Measurements from ENCODE around the gene MDFI.
A peak's percentile ranks its signal among the peaks of the same experiment; 100 is the strongest.

Gene MDFI, protein sequence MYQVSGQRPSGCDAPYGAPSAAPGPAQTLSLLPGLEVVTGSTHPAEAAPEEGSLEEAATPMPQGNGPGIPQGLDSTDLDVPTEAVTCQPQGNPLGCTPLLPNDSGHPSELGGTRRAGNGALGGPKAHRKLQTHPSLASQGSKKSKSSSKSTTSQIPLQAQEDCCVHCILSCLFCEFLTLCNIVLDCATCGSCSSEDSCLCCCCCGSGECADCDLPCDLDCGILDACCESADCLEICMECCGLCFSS
- long read RNA-seq, donor 1, transcript MDFI-204 (6 exons, 1,183 nt), result minor isoform, 8 of 51 reads
- long read RNA-seq, donor 1, transcript MDFI-201 (5 exons, 1,629 nt), result major isoform, 17 of 51 reads
- long read RNA-seq, donor 1, partial matches to known transcripts, result 7 of 51 reads
- long read RNA-seq, donor 1, other reads (novel, unspliced or antisense), result 10 of 51 reads
- long read RNA-seq, donor 2, transcript MDFI-201 (5 exons, 1,629 nt), result major isoform, 9 of 25 reads
- long read RNA-seq, donor 2, partial matches to known transcripts, result 13 of 25 reads
- long read RNA-seq, donor 2, other reads (novel, unspliced or antisense), result 0 of 25 reads
- long read RNA-seq, donor 3, transcript MDFI-201 (5 exons, 1,629 nt), result major isoform, 6 of 10 reads
- long read RNA-seq, donor 3, partial matches to known transcripts, result 0 of 10 reads
- long read RNA-seq, donor 3, other reads (novel, unspliced or antisense), result 0 of 10 reads
- long read RNA-seq, donor 4, partial matches to known transcripts, result 5 of 12 reads
- long read RNA-seq, donor 4, other reads (novel, unspliced or antisense), result 0 of 12 reads
- long read RNA-seq, donor 5, transcript MDFI-201 (5 exons, 1,629 nt), result major isoform, 13 of 26 reads
- long read RNA-seq, donor 5, partial matches to known transcripts, result 0 of 26 reads
- long read RNA-seq, donor 5, other reads (novel, unspliced or antisense), result 6 of 26 reads
- long read RNA-seq, donor 6, transcript MDFI-204 (6 exons, 1,183 nt), result major isoform, 10 of 28 reads
- long read RNA-seq, donor 6, transcript MDFI-201 (5 exons, 1,629 nt), result minor isoform, 8 of 28 reads
- long read RNA-seq, donor 6, partial matches to known transcripts, result 7 of 28 reads
- long read RNA-seq, donor 6, other reads (novel, unspliced or antisense), result 0 of 28 reads
- long read RNA-seq, donor 7, transcript MDFI-209 (2 exons, 549 nt), result minor isoform, 5 of 67 reads
- long read RNA-seq, donor 7, transcript MDFI-201 (5 exons, 1,629 nt), result major isoform, 21 of 67 reads
- long read RNA-seq, donor 7, transcript MDFI-204 (6 exons, 1,183 nt), result minor isoform, 5 of 67 reads
- long read RNA-seq, donor 7, partial matches to known transcripts, result 26 of 67 reads
- long read RNA-seq, donor 7, other reads (novel, unspliced or antisense), result 5 of 67 reads
- long read RNA-seq, donor 8, transcript MDFI-204 (6 exons, 1,183 nt), result minor isoform, 6 of 24 reads
- long read RNA-seq, donor 8, transcript MDFI-201 (5 exons, 1,629 nt), result major isoform, 15 of 24 reads
- long read RNA-seq, donor 8, partial matches to known transcripts, result 0 of 24 reads
- long read RNA-seq, donor 8, other reads (novel, unspliced or antisense), result 0 of 24 reads

DNA sequence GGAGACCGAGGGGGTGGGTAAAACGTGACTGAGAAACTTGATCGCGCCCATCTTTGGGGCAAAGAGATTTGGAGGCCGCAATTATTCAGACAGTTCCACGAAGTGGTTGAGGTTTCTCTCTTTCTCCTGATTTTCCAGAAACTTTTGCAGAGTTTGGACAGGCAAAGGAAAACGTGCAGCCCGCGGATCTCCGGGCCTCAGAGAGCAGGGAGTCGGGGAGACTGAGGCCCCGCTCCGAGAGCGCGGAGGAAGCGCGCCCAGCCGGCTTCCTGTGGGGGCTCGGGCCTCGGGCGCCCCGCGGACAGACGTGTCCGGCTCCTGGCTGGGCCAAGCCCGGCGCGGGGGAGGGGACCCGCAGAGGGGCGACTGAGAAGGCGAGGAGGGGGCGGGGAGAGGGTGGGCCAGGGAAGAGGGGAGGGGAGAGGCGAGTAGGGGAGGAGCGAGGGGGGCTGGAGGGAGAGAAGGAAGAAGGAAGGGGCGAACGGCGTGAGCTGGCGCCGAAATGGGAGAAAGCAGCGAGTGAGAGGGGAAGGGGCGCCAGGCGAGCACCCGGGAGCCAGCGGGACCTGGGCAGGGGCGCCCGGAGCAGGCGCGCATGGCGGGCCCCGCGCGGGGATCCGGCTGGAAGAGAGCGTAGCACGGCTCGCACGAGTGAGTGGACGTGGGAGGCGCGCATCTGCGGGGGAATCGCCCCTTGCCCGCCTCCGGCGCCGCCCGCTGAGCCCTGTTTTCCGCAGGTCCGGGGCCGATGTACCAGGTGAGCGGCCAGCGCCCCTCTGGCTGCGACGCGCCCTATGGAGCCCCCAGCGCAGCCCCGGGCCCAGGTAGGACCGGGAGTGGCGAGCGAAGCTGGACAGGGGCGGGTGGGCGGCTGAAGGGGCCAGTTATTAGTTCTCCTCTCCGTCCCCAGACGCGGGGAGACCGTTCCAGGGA is at the start of gene MDFI:
Gene MDFI, plus strand, starts transcription at position 467 of the 933 bp plus-strand sequence. Its CDS starts 282 bp downstream, at position 749.
- DNase-seq, result peak; percentile 81

DNA sequence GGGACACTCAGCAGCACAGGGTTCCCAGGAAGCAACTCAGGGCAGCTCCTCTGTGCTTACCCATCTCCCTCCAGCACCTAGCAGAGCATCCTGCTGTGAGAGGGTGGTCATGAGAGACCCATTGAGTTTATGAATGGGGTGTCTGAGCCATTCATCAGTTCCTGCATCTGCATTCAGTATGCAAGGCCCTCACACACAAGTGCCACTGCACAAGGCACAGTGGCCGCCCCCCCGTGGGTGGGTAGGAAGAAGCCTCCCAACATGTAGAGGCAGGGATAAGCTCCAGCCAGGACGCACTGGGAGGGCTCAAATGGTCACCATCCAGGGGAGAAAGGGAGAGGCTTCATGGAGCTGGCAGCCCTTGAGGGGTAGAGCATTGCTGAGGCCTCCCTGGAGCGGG is 49.0 kb upstream of the MDFI start:
- DNase-seq, result no peak

DNA sequence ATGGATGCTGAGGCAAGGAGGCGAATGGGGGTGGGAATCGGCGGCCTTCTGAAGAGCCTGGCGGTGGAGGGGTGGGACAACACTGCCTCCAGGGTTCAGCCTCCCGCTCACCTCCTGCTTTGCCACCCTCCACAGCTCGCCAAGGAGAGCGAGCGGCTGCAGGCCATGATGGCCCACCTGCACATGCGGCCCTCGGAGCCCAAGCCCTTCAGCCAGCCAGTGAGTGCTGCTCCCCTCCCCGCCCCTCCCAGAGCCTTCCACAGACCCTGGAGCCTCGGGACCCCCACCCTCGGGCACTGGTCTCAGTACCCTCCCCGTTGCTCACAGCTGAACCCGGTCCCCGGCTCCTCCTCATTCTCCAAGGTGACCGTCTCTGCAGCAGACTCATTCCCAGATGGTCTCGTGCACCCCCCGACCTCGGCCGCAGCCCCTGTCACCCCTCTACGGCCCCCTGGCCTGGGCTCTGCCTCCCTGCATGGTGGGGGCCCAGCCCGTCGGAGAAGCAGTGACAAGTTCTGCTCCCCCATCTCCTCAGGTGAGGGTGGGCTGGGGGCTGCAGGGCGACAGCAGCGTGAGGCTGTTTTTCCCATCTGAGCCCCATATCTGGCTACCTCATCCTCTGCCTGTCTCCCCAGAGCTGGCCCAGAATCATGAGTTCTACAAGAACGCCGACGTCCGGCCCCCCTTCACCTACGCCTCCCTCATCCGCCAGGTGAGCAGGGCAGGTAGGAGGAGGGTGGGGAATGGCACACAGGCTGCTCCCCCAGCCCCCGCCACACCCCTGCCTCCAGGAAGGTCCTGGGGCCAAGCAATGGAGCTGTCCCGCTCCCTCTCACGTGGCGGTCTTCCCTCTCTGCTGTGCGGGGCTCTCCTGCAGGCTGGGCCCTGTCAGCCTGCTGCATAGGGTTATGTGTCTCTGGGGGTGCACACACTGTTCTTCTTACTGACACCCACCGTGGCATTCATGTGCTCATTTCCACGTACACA is 48.3 kb upstream of the MDFI start:
- no peak for DNase-seq

DNA sequence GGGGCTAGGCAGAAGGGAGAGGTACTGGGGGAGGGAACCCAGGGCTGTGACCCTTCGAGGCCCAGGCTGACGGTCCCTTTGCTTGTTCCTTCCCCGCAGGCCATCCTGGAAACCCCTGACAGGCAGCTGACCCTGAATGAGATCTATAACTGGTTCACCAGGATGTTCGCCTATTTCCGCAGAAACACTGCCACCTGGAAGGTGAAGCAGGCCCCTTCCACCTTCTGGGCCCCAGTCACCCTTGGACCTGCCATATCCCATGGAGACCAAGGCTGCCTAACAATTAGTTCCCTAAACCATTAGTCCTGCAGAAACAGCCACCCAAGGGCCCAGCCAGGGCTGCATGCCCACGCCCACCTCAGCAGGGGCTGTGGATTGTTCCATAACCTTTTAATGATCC is 47.1 kb upstream of the MDFI start:
- DNase-seq, result no peak

DNA sequence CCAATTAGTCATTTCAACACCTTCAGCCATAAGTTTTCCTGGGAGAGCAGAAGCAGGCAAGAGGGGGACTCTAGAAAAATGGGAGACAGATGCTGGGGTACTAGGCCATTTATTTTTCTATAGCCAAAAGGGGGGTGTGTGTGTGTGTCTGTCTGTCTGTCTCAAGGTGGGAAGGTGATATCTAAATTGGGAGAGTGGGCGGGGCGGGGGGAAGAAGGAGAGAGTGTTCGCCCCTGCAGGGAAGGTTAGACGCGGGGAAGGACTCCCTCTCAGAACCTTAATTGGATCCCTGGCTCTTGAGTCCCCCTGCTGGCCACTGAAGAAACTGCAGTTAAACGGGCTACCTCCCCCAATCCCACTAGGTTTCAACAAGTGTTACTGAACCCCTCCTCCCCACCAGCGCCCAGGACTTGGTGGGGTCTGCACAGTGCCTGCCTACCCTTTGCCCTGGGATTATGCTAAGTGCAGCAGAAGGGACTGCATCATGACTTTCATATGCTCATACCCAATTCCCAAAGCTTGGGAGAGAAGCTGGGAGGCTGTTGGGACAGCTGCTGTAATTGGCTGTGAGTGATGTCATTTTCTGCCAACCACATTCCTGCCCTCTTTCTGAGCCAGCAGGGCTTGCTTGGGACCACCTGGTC is 46.3 kb upstream of the MDFI start:
- peak; percentile 72 for DNase-seq

DNA sequence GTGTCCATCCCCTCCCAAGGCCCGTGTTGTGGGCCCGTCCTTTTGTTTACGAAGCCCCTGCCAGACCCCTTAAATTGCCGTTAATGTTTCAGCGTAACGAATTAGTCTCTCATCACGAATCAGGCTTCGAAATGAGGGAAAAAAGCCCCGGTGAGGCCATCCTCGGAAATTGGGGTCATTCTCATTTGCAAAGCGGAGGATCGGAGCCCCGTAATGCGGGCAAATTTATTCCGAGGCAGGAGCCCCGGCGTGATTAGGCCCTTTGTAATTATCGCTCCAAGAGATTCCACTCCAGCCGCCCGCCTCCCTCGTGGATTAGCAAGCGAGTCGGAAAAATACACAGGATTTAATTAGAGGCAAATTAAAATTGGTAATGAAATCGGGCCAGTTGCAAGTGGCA is 44.9 kb upstream of the MDFI start:
- DNase-seq, result no peak

DNA sequence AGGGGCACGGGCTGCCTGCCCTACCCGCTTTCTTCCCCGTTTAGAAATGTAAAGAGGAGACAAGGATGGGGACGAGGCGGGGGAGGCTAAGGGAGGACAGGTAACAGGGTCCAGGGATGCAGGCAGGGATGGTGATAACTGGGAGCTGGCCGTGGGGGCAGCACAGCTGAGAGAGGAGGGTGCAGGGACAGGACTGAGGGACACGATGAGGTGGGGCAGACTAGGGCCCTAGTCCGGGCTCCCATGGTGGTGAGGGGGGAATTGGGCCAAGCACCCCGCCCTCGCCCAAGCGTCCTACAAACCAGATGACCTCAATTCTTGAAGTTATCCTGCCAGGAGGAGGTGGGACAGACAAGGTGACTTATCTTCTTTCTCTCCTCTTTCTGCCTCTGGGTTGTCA is 44.4 kb upstream of the MDFI start:
- DNase-seq, result no peak

DNA sequence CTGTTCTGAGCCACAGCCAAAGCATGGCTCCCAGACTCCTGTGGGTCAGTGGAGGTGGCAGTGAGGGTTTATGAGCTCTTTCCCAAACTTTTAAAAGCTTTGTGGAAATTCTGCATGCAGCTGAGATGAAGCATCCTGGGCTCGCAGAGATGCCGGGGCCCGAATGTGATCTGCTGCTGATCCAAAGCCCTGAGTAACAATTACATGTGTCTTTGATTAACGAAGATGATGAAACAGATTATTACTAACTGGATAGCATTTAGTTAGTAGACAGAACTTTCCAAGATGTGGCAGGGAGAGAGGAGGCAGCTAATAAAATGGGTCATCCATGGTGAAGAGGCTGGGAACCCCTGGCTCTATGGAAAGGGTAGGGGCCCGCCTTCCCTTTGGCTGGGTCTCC is 43.9 kb upstream of the MDFI start:
- DNase-seq, result no peak

DNA sequence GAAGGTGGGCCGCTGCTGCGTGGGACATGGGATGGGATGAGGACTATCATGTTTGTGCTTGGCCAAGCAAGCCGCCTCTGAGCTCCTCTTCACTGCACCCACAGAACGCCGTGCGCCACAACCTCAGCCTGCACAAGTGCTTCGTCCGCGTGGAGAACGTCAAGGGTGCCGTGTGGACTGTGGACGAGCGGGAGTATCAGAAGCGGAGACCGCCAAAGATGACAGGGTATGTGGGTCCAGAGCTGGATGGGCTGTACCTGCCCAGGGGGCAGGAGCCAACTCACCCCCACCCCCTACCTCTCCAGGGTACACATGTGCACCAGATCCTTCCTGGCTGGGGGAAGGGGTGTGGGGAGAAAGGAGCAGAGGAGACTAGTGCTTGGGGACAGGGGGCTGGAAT is 43.5 kb upstream of the MDFI start:
- DNase-seq, result no peak

DNA sequence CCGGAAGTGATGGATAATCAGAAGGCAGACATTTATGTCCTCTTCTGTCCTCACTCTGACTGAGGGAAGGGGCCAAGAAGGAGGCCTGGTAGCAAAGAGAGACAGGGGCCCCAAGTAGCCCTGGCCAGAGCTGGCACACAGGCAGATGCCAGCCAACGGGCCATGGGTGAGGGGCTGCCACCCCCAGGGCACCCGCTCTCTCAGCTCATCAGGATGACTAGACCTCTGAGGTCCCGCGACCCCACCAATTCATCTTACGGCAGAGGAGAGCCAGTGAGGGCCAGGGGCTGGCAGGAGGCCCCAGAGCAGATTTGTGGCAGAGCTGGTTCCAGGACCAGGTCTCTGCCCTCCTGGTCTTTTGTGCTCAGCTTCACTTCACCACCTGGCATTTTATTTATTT is 43.1 kb upstream of the MDFI start:
- no peak for DNase-seq

DNA sequence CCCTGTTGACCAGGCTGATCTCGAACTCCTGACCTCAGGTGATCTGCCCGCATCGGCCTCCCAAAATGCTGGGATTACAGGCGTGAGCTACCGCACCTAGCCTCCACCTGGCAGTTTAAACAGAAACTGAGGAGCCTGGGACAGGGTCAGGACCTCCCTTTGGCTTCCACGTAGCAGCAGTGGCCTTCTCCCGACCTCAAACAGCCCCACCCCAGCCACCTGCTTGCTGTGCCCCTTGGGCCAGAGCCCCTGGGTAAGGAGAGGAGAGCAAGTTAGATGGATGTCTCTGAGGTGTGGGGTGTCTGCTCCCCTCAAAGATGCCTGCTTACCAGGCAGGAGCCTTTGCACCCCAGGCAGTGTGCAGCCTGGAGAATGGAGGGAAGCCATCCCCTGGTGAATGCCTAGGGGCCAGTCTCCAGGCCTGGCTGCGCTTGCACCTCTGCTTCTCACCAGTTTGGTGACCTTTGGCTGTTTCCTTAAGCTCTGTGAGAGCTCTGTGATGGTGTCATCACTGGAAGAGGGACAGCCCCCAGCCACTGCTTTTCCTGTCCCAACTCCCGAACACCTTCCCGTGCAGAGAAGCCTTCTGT is 42.1 kb upstream of the MDFI start:
- DNase-seq, result no peak

DNA sequence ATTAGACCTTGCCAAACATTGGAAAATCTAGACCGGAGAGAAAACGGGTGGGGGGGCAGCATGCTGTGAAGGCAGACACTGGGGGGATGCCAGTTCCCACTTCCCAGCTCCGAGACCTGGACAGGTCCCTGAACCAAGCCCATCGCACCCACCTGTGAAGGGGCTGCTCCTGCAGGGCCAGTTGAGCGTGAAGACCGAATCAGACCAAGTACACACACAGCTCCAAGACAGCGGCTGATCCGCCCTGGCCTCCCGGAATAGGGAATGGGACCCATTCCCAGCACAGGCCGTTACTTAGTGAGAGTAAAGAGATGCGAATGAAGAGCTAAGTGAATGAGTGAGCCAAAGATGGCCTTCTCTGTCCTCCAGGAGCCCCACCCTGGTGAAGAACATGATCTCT is 41.5 kb upstream of the MDFI start:
- DNase-seq, result no peak

DNA sequence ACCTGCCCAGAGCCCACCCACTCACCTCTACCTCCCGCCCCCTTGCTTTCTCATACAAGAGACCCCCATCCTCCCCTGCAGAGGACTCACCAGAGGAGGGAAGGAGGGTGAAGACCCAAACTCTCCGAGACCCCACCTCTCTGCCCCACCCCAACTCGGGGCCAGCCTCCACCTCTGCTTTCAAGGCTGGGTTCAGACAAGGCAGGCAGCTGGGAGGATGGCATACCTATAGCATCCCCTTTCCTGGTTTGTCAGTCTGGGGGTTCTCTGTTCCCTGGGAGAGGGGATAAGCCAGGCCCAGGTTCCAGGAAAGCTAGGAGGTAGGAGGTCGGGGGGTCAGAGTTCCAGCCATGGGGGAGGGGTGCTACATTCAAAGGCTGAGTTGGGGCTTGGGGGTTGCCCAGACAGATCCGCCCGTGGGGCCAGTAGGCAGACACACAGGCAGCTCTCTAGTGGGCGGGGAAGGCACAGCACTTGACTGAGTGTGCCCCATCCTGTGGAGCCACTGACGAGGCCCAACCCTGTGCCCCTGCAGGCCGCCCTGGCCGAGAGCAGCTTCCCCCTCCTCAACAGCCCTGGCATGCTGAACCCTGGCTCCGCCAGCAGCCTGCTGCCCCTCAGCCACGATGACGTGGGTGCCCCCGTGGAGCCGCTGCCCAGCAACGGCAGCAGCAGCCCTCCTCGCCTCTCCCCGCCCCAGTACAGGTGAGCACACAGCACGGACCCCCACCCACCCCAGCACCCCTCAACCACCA is 40.8 kb upstream of the MDFI start:
- DNase-seq, result no peak

DNA sequence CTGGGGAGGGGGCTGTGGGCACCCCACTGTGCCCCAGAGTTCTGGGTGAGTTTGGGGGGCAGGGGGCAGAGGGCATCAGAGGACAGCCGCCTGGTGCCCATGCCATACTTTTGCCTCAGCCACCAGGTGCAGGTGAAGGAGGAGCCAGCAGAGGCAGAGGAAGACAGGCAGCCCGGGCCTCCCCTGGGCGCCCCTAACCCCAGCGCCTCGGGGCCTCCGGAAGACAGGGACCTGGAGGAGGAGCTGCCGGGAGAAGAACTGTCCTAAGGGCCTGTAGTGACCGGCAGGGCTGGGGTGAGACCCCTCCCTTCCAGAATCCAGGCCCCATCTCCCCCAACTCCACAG is 39.6 kb upstream of the MDFI start:
- DNase-seq, result no peak

DNA sequence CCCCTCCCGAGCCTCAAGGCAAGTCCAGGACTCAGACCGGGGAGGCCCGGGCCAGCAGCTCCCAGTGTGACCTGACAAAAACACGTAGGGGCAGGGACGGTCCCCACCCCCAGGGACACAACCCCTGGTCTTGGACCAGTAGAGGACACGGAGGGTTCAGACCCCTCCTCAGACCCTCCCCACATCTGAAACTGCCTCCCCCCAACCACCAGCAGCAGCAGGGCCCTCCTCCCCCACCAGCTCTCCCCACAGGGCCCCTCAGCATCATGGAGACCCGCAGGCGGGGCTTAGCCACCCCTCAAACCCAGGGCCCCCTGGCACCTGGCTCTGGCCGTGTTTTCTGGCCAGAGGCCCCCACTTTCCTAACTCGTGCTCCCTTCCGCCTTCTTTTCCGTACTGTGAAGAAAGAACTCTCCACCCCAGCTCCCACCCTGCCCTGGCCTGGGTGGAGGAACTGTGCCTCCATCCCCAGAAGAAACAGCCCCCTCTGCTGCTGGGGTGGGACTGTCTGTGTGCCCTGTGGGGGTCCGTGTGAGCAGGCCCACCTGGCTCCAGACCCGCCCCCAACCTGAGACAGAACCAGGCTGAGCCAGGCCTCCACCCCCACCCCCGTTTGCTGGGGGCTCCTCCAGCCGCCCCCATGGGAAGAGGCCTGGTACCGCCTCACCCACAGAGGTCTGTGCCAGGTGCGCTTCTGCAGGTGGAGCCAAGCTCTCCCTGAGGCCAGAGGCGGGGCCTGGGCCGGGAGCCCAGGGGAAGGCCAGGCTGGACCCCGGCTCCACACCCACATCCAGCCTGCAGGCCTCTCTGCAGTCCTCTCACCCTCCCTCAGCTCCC is 39.0 kb upstream of the MDFI start:
- no peak for DNase-seq

DNA sequence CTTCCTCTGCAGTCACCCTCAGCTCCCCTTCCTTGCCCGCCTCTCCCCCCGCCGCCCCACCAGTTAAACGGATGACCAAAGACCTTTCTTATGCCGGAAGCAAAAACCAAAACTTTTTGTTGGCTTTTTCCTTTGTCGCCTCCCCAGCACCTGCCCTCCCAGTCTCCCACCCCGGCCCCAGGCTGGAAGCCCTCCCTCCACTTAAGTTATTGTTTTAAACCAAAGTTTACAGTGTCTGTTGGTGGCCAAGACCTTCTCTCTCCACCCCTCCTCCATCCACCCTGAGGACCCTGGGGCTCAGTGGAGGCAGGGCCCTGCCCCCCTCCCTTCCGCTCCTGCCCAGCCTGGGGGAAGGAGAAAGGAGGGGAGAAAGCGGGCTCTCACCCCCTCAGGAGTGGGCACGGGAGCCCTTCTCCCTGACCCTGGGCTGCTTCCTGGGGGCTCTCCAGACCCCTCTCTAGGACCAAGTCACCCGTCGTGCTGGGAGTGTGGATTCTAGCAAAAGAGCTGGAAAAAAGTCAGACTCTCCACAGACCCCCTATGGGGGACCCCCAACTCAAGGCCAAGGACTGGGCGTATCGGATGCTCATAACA is 38.3 kb upstream of the MDFI start:
- DNase-seq, result no peak
